Epithelial cell of prostate (primary cell): ENCODE results near the gene ANKRD2.
A peak's percentile ranks its signal among the peaks of the same experiment; 100 is the strongest.
"Not testable (repeated sequence)": the region's sequence is repeated elsewhere in the genome, so short reads cannot be mapped to it uniquely, and the experiment has no call there.

ENCODE experiments used
- DNase-seq: peaks from one replicate; pipeline ENCODE4 v3.0.0-alpha.2; 2011; ENCODE audit warnings: low read depth, low spot score
- H3K27ac ChIP-seq: fragments of 450-650 bp; 2 replicates; pipeline ENCODE4 v1.5.1; 2017; ENCODE audit warnings: mild to moderate bottlenecking

ANKRD2 gene

DNA sequence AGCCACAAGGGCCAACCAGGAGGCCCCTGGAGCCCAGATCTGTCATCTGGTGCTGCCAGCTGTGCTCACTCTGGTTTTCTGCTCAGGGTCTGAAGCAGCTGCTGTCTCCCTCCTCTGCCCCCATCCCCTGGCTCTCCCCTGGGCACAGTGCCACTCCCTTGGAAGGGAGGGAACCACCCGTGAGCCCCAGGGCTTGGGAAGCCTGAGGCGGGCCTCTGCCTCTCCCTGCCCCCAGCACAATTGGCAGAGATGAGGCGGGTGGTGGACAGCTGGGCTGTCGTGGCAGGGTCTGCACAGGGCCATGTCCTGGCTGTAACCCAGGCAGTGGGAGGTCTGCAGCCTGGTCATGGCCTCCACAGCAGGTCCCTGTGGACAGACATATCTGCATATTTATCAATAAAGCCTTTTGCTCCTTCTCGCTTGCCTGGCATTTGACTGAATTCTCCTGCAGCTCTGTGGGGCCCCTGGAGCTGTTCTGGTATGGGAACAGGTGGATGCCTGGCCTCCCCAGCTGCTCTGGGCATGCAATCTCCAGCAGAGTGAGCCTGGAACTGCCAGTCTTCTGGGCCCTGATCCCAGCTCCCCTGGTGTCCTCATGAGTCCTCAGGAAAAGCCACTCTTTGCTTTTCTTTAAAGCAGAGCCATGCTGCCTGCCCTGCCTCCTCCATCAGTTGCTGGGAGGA lies 1.6 kb upstream of the ANKRD2 start:
- H3K27ac ChIP-seq, result peak overlapping the region; percentile 97
- no peak for DNase-seq

- H3K27ac ChIP-seq, result peak overlapping the region; percentile 97
- DNase-seq, result peak; percentile 84
Measured at GRCh38 chr10:97571622-97572021, 957 bp upstream of the ANKRD2 start.

DNA sequence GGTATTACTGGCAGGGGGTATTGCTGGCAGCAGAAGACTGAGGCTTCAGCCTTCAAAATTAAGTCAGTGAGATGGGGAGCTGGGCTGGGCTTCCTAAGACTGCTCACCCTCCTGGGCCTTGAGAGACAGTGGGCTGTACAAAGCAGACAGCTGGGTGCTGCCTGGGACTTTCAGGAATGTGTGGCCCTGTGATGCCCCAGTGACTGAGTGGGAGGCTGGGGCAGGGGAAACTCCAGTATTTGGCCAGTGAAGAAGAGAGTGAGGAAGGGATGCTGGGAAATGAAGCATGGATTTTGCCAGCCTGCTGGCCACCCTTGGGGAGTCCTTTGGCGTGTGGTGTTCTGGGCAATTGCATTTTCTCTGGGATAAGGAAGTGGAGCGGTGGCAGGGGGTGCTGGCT lies 442 bp downstream of the ANKRD2 start:
- no peak for DNase-seq
- peak overlapping the region; percentile 97 for H3K27ac ChIP-seq

DNA sequence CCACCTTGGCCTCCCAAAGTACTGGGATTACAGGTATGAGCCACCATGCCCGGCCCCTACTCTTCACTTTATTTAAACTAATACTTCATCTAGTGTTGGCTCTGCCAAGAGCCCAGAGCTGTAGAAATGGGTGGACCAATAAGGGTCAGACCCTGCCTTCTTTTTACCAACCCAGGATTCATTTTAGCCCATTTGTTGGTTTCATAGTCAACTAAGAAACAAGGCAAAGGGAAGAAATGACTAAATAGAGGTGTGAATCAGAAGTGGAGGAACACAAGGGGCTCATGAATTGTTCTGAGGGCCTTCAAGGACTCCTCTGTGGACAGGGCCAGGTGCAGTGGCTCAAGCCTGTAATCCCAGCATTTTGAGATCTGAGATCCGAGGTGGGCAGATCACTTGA lies 1.1 kb downstream of the ANKRD2 start:
- DNase-seq, result no peak
- no peak overlapping the region for H3K27ac ChIP-seq

DNA sequence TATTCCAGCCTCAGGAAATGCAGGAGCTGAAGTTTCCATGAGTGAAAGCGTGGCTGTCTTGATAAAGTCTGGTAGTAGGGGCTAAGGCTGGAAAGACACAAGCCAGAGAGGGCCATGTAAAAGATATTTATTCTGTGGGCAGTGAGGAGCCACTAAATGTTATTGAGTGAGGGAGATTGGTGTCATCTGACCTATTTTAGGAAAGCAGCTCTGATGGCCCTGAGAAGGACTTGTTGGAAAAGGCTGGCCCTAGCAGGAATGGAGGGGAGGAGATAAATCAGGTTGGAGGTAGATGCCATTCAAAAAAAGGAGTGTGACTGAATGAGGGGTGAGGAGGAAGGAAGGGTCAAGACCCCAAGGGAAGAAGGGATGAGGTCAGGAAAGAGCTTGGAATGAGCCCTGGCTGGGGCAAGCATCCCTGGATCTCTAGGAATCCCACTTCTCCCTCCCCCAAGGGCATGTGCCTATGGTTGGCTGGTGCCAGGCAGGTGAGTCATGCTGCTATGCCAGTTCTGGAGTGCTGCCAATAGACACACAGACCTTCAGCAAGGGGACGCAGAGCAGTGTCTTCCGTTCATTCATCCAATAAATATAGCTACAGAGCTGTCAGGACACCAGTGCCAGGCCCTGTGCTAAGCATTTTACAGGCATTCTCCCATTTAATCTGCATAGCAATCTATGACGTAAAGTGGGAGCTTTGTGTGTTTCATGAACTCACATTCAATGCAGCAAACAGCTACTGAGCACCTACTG lies 2.0 kb downstream of the ANKRD2 start:
- peak overlapping the region; percentile 44 for H3K27ac ChIP-seq
- peak; percentile 69 for DNase-seq

- DNase-seq, result no peak
- peak overlapping the region; percentile 44 for H3K27ac ChIP-seq
Measured at GRCh38 chr10:97575127-97575668, 2.6 kb downstream of the ANKRD2 start.

DNA sequence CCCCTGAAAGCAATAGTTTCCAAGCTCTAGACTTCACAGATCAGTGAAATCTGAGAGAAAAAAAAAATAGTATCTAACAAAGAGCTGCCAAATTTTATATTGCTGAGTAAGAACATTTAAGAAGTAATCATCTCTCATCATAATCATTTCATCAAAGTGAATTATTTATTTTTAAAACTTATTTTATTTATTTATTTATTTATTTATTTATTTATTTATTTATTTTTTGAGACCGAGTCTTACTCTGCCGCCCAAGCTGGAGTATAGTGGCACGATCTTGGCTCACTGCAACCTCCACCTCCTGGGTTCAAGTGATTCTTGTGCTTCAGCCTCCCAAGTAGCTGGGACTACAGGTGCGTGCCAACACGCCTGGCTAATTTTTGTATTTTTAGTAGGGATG lies 3.9 kb downstream of the ANKRD2 start:
- DNase-seq, H3K27ac ChIP-seq: not testable (repeated sequence)

GRCh38 chr10:97577701-97578100 lies 5.1 kb downstream of the ANKRD2 start:
- DNase-seq, result no peak
- no peak overlapping the region for H3K27ac ChIP-seq

DNA sequence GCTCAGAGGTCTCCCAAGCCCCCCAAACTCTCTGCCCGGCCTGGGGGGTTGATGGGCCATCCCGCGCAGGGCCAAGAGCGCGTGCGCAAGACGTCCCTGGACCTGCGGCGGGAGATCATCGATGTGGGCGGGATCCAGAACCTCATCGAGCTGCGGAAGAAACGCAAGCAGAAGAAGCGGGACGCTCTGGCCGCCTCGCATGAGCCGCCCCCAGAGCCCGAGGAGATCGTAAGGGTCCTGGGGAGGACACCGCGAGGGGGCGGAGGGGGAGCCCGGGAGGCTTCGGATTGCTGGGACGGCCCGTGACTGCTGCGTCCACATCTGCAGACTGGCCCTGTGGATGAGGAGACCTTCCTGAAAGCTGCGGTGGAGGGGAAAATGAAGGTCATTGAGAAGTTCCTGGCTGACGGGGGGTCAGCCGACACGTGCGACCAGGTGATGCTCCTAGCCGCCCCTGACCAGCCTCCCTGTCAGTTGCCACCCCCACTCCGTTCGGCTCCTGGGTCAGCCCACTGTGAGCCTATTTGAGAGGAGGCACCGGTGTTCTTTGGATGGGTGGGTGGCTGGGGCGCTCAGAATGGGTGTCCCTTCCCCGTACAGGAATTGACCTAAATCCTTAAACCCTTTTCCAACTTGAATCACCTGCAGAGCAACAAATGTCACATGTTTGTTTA lies 5.7 kb downstream of the ANKRD2 start:
- no peak for DNase-seq
- H3K27ac ChIP-seq, result no peak overlapping the region

GRCh38 chr10:97580421-97581367 lies 8.1 kb downstream of the ANKRD2 start:
- DNase-seq, result no peak
- H3K27ac ChIP-seq, result no peak overlapping the region

GRCh38 chr10:97582169-97582568 lies 9.6 kb downstream of the ANKRD2 start:
- no peak for DNase-seq

GRCh38 chr10:97583476-97583875 lies 10.9 kb downstream of the ANKRD2 start:
- DNase-seq, result no peak
- H3K27ac ChIP-seq, result no peak overlapping the region

More at GRCh38 chr10:97582169-97582568, 9.6 kb downstream of the ANKRD2 start:
- no peak overlapping the region for H3K27ac ChIP-seq

GRCh38 chr10:97584060-97584797 lies 11.7 kb downstream of the ANKRD2 start, which contains the start of gene HOGA1:
Gene HOGA1, plus strand, starts transcription at chr10:97584389. Its CDS starts 315 bp downstream, at chr10:97584704.
- peak; percentile 55 for DNase-seq

DNA sequence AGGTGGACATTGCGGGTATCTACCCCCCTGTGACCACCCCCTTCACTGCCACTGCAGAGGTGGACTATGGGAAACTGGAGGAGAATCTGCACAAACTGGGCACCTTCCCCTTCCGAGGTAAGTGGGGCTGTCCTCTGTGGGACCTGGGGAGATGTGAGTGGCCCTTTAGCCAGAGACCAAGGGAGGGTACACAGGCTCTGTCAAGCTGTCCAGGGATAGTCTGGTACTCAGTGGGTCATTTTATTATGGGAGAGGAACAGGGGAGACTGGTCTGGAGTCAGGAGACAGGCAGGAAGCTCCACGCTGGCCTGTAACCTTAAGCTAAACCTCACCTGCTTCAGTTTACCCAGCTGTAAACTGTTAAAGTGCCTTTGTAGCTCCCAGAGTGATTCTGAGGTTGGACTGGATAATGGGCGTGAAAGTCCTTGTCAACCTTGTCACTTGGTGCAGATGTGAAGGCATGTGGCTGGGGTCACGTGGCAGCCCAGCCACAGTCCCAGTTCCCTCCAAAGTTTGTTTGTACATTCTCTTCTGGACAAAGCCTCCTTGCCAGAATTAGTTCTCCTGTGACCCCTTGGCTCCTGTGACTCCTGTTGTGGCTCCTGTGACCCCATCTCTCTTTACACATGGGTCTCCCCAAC lies 12.3 kb downstream of the ANKRD2 start:
- H3K27ac ChIP-seq, result no peak overlapping the region
- no peak for DNase-seq

More at GRCh38 chr10:97584060-97584797, 11.7 kb downstream of the ANKRD2 start, which contains the start of gene HOGA1:
- no peak within 1 kb of the TSS for H3K27ac ChIP-seq

DNA sequence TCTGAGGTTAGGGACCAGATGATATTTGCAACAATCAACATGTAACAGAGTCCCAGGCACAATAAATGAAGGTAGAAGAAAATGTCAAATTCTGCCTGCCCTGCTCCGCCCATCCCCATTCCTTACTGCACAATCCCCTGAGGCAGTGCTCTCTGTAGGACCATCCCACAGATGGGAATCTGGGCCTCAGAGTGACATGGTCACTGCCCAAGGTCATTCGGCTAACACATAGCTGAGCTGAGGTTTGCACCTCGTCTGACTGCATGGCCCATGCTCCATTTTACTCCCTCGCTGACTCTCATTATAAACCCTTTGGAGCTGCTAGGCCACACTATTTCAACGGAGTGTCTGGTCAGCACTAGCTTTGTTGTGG lies 12.8 kb downstream of the ANKRD2 start:
- DNase-seq, result no peak
- no peak overlapping the region for H3K27ac ChIP-seq

DNA sequence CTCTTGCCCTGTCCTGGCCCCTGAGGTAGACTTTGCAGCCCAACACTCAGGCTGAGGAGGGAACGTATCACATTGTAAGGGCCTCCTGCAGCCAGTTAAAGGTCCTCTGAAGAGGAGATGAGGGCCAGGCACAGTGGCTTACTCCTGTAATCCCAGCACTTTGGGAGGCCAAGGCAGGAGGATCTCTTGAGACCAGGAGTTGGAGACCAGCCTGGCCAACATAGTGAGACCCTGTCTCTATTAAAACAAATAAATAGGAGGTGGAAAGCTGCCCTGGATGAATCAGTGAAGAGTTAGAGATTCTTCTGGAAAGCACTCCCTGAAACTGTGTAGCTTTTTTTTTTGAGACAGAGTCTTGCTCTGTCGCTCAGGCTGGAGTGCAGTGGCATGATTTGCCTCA lies 14.6 kb downstream of the ANKRD2 start:
- H3K27ac ChIP-seq, result no peak overlapping the region
- no peak for DNase-seq

DNA sequence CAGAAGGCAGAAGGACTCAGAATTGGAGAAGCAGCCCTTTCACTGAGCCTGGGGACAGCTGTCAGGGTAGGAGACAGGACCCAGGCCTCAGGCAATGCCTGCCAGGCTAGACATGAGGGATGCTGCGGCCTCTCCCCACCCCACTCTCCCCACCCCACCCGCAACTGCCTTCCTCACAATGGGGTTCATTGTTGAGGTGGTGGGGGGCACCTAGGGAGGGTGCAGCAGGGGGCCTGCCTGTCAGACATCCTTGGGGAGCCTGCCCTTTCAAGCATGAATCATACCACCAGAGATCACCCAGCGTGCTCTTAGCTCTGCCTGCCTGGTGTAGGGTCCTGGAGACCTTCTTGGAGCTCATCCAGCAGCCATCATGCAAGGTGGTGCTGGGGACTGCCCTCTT lies 16.9 kb downstream of the ANKRD2 start, which contains the start of gene C10orf62:
Gene C10orf62, plus strand, starts transcription at position 243 of the 400 bp plus-strand sequence. CDS start 177 bp downstream, outside the sequence.
- no peak for DNase-seq
- H3K27ac ChIP-seq, result no peak within 1 kb of the TSS

DNA sequence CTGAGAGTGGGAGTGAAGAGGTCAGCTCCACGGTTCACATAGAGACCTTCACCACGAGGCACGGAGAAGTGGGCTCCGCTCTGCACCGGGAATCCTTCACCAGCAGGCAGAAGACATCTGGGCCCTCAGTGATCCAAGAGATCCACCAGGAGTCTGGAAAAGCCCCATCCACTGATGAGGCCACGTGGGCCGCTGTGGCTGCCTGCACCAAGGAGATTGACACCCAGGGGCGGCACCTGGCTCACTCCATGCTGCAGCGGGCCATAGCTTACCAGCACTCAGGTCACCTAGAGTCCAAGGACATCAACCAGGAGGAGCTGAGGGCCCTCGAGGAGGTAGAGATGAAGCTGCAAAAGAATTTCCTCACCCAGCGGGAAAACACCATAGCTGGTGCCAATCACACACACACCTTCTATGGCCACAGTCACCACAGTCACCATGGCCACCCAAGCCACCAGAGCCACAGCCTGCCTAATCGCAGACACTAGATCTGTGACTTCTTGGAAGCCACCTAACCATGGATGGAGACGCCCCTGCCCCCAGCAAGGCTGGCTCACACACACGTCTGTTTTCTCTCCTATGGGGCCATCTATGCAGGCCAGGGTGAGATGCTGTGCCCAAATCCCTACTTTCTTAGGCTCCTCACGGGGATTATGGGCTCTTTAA lies 17.6 kb downstream of the ANKRD2 start:
- no peak overlapping the region for H3K27ac ChIP-seq
- no peak for DNase-seq
